Endodermal cell (in vitro differentiated cells): ENCODE measurements around the gene DNAJC17. TPM values are rescaled to one million over a fixed set of nuclear protein-coding genes. Genes with fewer than 3 reads are reported as not detected.

Source experiments
- DNase-seq: peaks from one replicate; pipeline ENCODE4 v3.0.0-alpha.2; 2017
- H3K27ac ChIP-seq: 2 replicates; pipeline ENCODE4 v1.5.1; 2013; ENCODE audit warnings: mild to moderate bottlenecking, low read depth, low read length, moderate library complexity
- H3K27me3 ChIP-seq: 2 replicates; pipeline ENCODE4 v1.6.1; 2013; ENCODE audit warnings: mild to moderate bottlenecking, low read length, moderate library complexity; ENCODE audit not compliant: insufficient read depth, control insufficient read depth, poor library complexity, severe bottlenecking
- H3K36me3 ChIP-seq: 2 replicates; pipeline ENCODE4 v1.7.0; 2013; ENCODE audit warnings: mild to moderate bottlenecking, low read length, moderate library complexity; ENCODE audit not compliant: control insufficient read depth, insufficient read depth
- H3K4me1 ChIP-seq: one replicate; pipeline ENCODE4 v1.7.0; 2013; ENCODE audit warnings: low read length; ENCODE audit not compliant: control insufficient read depth, insufficient read depth
- H3K4me3 ChIP-seq: 2 replicates; pipeline ENCODE4 v1.5.1; 2013; ENCODE audit warnings: mild to moderate bottlenecking, low read length, moderate library complexity
- H3K9ac ChIP-seq: 2 replicates; pipeline ENCODE4 v1.6.1; 2013; ENCODE audit warnings: mild to moderate bottlenecking, low read length, moderate library complexity; ENCODE audit not compliant: poor library complexity, severe bottlenecking; ENCODE audit errors: extremely low read depth
- H3K9me3 ChIP-seq: 2 replicates; pipeline ENCODE4 v1.6.1; 2013; ENCODE audit warnings: mild to moderate bottlenecking, low read length, moderate library complexity; ENCODE audit not compliant: control insufficient read depth
- H3K27ac Mint-ChIP-seq: 2 replicates; pipeline ENCODE4 v1.8.0; 2020; ENCODE audit warnings: mixed read lengths
- H3K27me3 Mint-ChIP-seq: 2 replicates; pipeline ENCODE4 v1.8.0; 2021; ENCODE audit warnings: mild to moderate bottlenecking, mixed read lengths; ENCODE audit not compliant: insufficient read depth
- H3K36me3 Mint-ChIP-seq: 2 replicates; pipeline ENCODE4 v1.8.0; 2020; ENCODE audit warnings: low read depth, mixed read lengths
- H3K4me1 Mint-ChIP-seq: 2 replicates; pipeline ENCODE4 v1.8.0; 2020; ENCODE audit warnings: mixed read lengths
- H3K4me3 Mint-ChIP-seq: 2 replicates; pipeline ENCODE4 v1.8.0; 2020; ENCODE audit warnings: mild to moderate bottlenecking, moderate library complexity, mixed read lengths
- H3K9me3 Mint-ChIP-seq: 2 replicates; pipeline ENCODE4 v1.8.0; 2020; ENCODE audit warnings: mild to moderate bottlenecking, mixed read lengths
- CTCF ChIP-seq: fragments of 200-600 bp; sonication (generic); conservative IDR thresholded peaks from 2 replicates; pipeline ENCODE4 v1.5.0; 2021; ENCODE audit warnings: antibody characterized with exemption, mild to moderate bottlenecking
- WGBS, 2 experiments: methylation state at CpG; one replicate each; pipeline versions ENCODE4 v1.1.5 to v1.1.7; 2013; ENCODE audit warnings: missing lambda C conversion rate in 2 of 2, mixed read lengths in 1 of 2; ENCODE audit not compliant: insufficient coverage in 1 of 2, insufficient read length in 1 of 2; 5-methylcytosine and 5-hydroxymethylcytosine counted together
- total RNA-seq, 2 donors: library from RNA; stranded (reverse); fragmentation: NEBNext Ultra II Directional in 1 of 2; extraction: Animal tissue kit (Norgen Biotek cat#: 25700) in 1 of 2; gene quantifications; 2 replicates in 1 of 2; 3 replicates in 1 of 2; pipeline ENCODE4 v1.2.1, GENCODE V29; 2021

Gene DNAJC17
- total RNA-seq, 2 donors from 2014 or later: 34.0 to 41.0 TPM

- Mint-ChIP-seq H3K4me1 (peaks cover 21% of the 10 kb centered on the region), H3K36me3 (no peaks in the 10 kb centered on the region), H3K9me3 (no peaks in the 10 kb centered on the region), H3K27me3 (no peaks in the 10 kb centered on the region), H3K27ac (no peak overlapping the region), H3K4me3 (no peak overlapping the region)
- peaks cover 8% of the 10 kb centered on the region for H3K4me1 ChIP-seq
- WGBS, 2 experiments: 64 to 79% methylated on average over 3 to 7 of the region's 7 CpGs
- no peaks in the 10 kb centered on the region for H3K9me3 ChIP-seq
- TF ChIP-seq CTCF: no peak
- H3K27me3 ChIP-seq: no peaks in the 10 kb centered on the region
- no peak overlapping the region for H3K9ac ChIP-seq
- H3K36me3 ChIP-seq: peaks cover 6% of the 10 kb centered on the region
- DNase-seq: no peak
- H3K27ac ChIP-seq: peak overlapping the region; percentile 72
- no peak overlapping the region for H3K4me3 ChIP-seq
Measured at GRCh38 chr15:40766194-40766815, 41.0 kb downstream of the DNAJC17 start.

- DNase-seq: no peak
- H3K27ac Mint-ChIP-seq: peak overlapping the region; percentile 90
- peaks cover 8% of the 10 kb centered on the region for H3K4me1 ChIP-seq
Measured at GRCh38 chr15:40764629-40765103, 42.6 kb downstream of the DNAJC17 start.

GRCh38 chr15:40763801-40764628 lies 43.3 kb downstream of the DNAJC17 start, which contains the start of gene GCHFR:
Gene GCHFR, plus strand, starts transcription at chr15:40764068. Its CDS starts 113 bp downstream, at chr15:40764181.
- H3K27ac Mint-ChIP-seq: peak within 1 kb of the TSS; percentile 92
- H3K9me3 Mint-ChIP-seq: no peaks in the 10 kb centered on the region
- Histone ChIP-seq H3K9ac (peak within 1 kb of the TSS; percentile 58), H3K27ac (no peak within 1 kb of the TSS), H3K27me3 (no peaks in the 10 kb centered on the region), H3K9me3 (no peaks in the 10 kb centered on the region), H3K4me3 (peak within 1 kb of the TSS; percentile 85), H3K4me1 (peaks cover 8% of the 10 kb centered on the region), H3K36me3 (peaks cover 6% of the 10 kb centered on the region)
- no peaks in the 10 kb centered on the region for H3K36me3 Mint-ChIP-seq
- peak; percentile 91 for DNase-seq
- TF ChIP-seq CTCF: peak; percentile 59
- H3K4me1 Mint-ChIP-seq: peaks cover 21% of the 10 kb centered on the region
- H3K27me3 Mint-ChIP-seq: no peaks in the 10 kb centered on the region
- peak within 1 kb of the TSS; percentile 69 for H3K4me3 Mint-ChIP-seq
- 2% methylated on average over 34 to 75 of the region's 75 CpGs for WGBS, 2 experiments

More at GRCh38 chr15:40764629-40765103, 42.6 kb downstream of the DNAJC17 start:
- H3K27me3 ChIP-seq: no peaks in the 10 kb centered on the region
- H3K9me3 ChIP-seq: no peaks in the 10 kb centered on the region
- peak overlapping the region; percentile 85 for H3K4me3 ChIP-seq
- peaks cover 6% of the 10 kb centered on the region for H3K36me3 ChIP-seq
- H3K4me1 Mint-ChIP-seq: peaks cover 21% of the 10 kb centered on the region
- TF ChIP-seq CTCF: no peak
- H3K9me3 Mint-ChIP-seq: no peaks in the 10 kb centered on the region
- H3K27me3 Mint-ChIP-seq: no peaks in the 10 kb centered on the region
- H3K27ac ChIP-seq: no peak overlapping the region
- peak overlapping the region; percentile 69 for H3K4me3 Mint-ChIP-seq
- 46 to 56% methylated on average over 7 to 8 of the region's 8 CpGs for WGBS, 2 experiments
- H3K36me3 Mint-ChIP-seq: no peaks in the 10 kb centered on the region
- H3K9ac ChIP-seq: peak overlapping the region; percentile 58
